Natural killer cell (primary cell): ENCODE measurements around the gene FBXO38. TPM values are rescaled to one million over a fixed set of nuclear protein-coding genes. Genes with fewer than 3 reads are reported as not detected.

ENCODE experiments used
- ATAC-seq, 3 donors: fragments of 150-1000 bp in 2 of 3; fragments of 200-7000 bp in 1 of 3; cut with Tn5 transposase; 1 replicate in 1 of 3; 2 replicates in 2 of 3; pipeline ENCODE4 v1.10.0; 2021; ENCODE audit warnings: mild to moderate bottlenecking in 2 of 3, moderate library complexity in 2 of 3
- DNase-seq, 2 donors: peaks; one replicate each; pipeline versions ENCODE4 v3.0.0 to v3.0.0-alpha.2; 2013 to 2021; ENCODE audit warnings: mixed read lengths in 1 of 2
- H3K27ac ChIP-seq: one replicate; pipeline ENCODE4 v1.5.1; 2013; ENCODE audit warnings: mild to moderate bottlenecking, low read length
- H3K27me3 ChIP-seq: one replicate; pipeline ENCODE4 v1.6.1; 2013; ENCODE audit warnings: low read length; ENCODE audit not compliant: control insufficient read depth, insufficient read depth
- H3K36me3 ChIP-seq: one replicate; pipeline ENCODE4 v1.6.1; 2013; ENCODE audit warnings: low read length; ENCODE audit not compliant: control insufficient read depth, insufficient read depth
- H3K4me1 ChIP-seq: one replicate; pipeline ENCODE4 v1.6.1; 2013; ENCODE audit warnings: low read length; ENCODE audit not compliant: control insufficient read depth, insufficient read depth
- H3K4me3 ChIP-seq: one replicate; pipeline ENCODE4 v1.5.1; 2013; ENCODE audit warnings: low read length
- H3K9me3 ChIP-seq: one replicate; pipeline ENCODE4 v1.6.1; 2013; ENCODE audit warnings: low read length; ENCODE audit not compliant: control insufficient read depth, insufficient read depth
- H3K27ac Mint-ChIP-seq, 2 donors: one replicate each; pipeline ENCODE4 v1.8.0; 2022; ENCODE audit warnings: mild to moderate bottlenecking in 2 of 2, mixed read lengths in 2 of 2, moderate library complexity in 1 of 2
- H3K27me3 Mint-ChIP-seq, 2 donors: one replicate each; pipeline ENCODE4 v1.8.0; 2022; ENCODE audit warnings: low read depth in 2 of 2, mixed read lengths in 2 of 2
- H3K36me3 Mint-ChIP-seq: one replicate; pipeline ENCODE4 v1.8.0; 2022; ENCODE audit warnings: mixed read lengths
- H3K4me1 Mint-ChIP-seq, 2 donors: one replicate each; pipeline ENCODE4 v1.8.0; 2022; ENCODE audit warnings: mixed read lengths in 2 of 2
- H3K4me3 Mint-ChIP-seq: one replicate; pipeline ENCODE4 v1.8.0; 2022; ENCODE audit warnings: mild to moderate bottlenecking, moderate library complexity, mixed read lengths
- H3K9me3 Mint-ChIP-seq, 2 donors: one replicate each; pipeline ENCODE4 v1.8.0; 2022; ENCODE audit warnings: mixed read lengths in 2 of 2
- WGBS: methylation state at CpG from one replicate; pipeline ENCODE4 v1.1.7; 2013; ENCODE audit warnings: missing lambda C conversion rate; ENCODE audit not compliant: insufficient coverage; 5-methylcytosine and 5-hydroxymethylcytosine counted together
- intact Hi-C: fragments of 100-400 bp; cut with micrococcal nuclease; formaldehyde crosslinking; loops from one replicate; pipeline ENCODE4 v1.14.2; 2022
- total RNA-seq, 4 donors: library from RNA; stranded (reverse); fragments of 120-200 nt in 1 of 4; gene quantifications; one replicate each; pipeline versions ENCODE4 v1.2.3 to v1.2.4, GENCODE V29; 2013 to 2022
- TF ChIP-seq, protein P1 (sequence below): fragments of 200-600 bp; IDR thresholded peaks from one replicate; pipeline ENCODE4 v1.8.0; 2022; ENCODE audit warnings: antibody characterized with exemption

FBXO38 gene
- total RNA-seq, 3 donors from 2014 or later (not counting 1 experiment from before 2014, with no cell fraction given), result 55.2 to 76.6 (median 65.1) TPM

DNA sequence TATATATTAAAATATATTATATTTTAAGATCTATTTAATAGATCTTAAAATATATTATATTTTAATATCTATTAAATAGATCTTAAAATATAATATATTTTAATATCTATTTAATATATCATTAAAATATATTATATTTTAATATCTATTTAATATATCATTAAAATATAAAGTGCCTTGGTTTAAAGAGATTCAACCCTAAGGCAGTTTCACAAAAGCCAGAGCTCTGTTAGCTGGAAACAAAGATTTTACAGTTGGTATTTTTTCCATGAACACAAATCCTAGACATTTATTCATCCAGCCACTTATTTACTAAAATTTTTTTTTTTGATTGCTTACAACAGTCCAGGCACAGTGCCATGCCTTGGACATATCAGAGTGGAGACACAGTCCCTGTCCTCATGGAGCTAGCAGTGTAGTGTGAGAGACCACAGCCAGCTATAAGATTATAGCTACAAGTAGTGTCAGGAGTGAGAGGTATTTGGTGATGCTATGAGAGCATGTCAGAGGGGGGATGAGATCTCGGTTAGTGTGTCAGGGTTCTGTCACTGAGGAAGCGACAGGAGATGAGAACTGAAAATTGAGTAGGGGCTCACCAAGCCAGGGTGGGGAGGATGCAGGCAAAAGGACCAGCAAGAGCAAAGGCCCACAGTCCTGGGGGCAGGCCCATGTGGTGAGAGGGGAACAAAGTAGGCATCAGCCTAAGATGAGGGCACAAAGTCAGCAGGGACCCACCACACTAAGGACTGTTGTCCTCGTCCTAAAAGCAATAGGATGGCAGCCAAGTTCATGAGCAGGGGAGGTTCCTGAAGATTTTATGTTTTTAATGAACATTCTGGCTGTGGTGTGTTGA lies 74.5 kb downstream of the FBXO38 start:
- H3K27me3 ChIP-seq, result peaks cover 3% of the 10 kb centered on the region
- Mint-ChIP-seq H3K27me3 (peaks cover 21 to 50% of the 10 kb centered on the region in 2 donors), H3K27ac (no peak overlapping the region), H3K9me3 (no peaks in the 10 kb centered on the region), H3K36me3 (no peaks in the 10 kb centered on the region), H3K4me1 (no peaks in the 10 kb centered on the region), H3K4me3 (no peak overlapping the region)
- H3K27ac ChIP-seq, result no peak overlapping the region
- H3K4me1 ChIP-seq, result no peaks in the 10 kb centered on the region
- intact Hi-C loops, result no loop called here
- ATAC-seq (no peak), DNase-seq (no peak)
- WGBS, result 88% methylated on average over 3 of the region's 3 CpGs
- H3K4me3 ChIP-seq, result no peak overlapping the region
- TF ChIP-seq, protein P1, sequence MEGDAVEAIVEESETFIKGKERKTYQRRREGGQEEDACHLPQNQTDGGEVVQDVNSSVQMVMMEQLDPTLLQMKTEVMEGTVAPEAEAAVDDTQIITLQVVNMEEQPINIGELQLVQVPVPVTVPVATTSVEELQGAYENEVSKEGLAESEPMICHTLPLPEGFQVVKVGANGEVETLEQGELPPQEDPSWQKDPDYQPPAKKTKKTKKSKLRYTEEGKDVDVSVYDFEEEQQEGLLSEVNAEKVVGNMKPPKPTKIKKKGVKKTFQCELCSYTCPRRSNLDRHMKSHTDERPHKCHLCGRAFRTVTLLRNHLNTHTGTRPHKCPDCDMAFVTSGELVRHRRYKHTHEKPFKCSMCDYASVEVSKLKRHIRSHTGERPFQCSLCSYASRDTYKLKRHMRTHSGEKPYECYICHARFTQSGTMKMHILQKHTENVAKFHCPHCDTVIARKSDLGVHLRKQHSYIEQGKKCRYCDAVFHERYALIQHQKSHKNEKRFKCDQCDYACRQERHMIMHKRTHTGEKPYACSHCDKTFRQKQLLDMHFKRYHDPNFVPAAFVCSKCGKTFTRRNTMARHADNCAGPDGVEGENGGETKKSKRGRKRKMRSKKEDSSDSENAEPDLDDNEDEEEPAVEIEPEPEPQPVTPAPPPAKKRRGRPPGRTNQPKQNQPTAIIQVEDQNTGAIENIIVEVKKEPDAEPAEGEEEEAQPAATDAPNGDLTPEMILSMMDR, result no peak
- no peaks in the 10 kb centered on the region for H3K9me3 ChIP-seq
- no peaks in the 10 kb centered on the region for H3K36me3 ChIP-seq

DNA sequence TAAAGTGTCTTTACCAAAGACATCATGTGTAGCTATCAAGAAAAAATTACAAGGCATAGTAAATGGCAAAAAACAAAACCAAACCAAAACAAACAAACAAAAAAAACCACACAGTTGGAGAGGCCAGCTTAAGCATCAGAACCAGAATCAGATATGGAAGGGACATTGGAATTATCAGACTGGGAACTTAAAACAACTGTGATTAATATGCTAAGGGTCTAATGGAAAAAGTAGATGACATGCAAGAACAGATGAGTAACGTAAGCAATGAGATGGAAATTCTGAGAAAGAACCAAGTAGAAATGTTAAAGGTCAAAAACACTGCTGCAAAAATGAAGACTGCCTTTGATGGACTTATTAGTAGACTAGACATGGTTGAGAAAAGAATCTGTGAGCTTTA lies 75.9 kb downstream of the FBXO38 start:
- TF ChIP-seq, protein P1, result no peak
- ATAC-seq (no peak), DNase-seq (no peak)
- intact Hi-C loops, result no loop called here
- Histone ChIP-seq H3K4me3 (no peak overlapping the region), H3K36me3 (no peaks in the 10 kb centered on the region), H3K27me3 (peaks cover 3% of the 10 kb centered on the region), H3K4me1 (no peaks in the 10 kb centered on the region), H3K9me3 (no peaks in the 10 kb centered on the region), H3K27ac (no peak overlapping the region)
- no peaks in the 10 kb centered on the region for H3K36me3 Mint-ChIP-seq
- peaks cover 17 to 64% of the 10 kb centered on the region in 2 donors for H3K27me3 Mint-ChIP-seq
- no peaks in the 10 kb centered on the region for H3K9me3 Mint-ChIP-seq
- 62% methylated on average over 1 of the region's 1 CpG for WGBS
- H3K27ac Mint-ChIP-seq, result no peak overlapping the region
- H3K4me3 Mint-ChIP-seq, result no peak overlapping the region
- no peaks in the 10 kb centered on the region for H3K4me1 Mint-ChIP-seq

DNA sequence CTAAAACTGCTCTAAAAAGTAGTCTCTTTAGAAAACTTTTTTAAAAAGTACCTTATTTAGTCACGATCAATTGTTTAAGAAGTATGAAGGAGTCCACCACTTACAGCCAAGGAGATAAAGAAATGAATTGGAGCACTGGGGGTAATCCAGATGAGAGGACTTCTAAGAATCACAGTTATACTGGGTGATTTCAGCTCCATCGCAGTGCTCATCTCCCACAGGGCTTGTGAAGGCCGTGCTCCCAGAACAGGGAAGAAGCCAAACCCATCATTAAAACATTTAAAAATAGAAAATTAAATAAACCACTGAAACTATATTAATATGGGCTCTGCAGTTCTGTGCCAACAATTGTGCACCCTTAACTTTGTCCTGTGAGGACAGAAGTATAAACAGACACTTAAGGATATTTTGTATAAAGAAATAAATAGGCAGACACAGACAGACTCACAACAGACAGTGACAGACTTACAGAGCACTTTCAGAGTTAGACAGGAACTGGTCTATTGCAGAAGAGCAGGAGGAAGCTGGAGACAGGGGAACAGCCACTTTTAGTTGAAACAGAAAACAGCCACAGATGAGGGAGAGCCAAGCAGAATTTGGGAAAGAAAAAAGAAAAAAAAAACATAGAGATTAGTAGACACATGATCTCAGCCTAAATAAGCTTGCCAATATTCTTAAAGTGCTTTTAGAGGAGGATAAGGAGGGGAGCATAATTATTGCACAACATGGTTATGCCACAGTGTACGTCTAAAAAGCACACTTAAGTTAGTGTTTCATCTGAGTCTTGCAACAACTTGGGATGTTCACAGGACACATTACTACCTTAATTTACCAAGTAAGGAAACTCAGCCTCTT lies 81.8 kb downstream of the FBXO38 start:
- Mint-ChIP-seq H3K9me3 (no peaks in the 10 kb centered on the region), H3K27ac (no peak overlapping the region), H3K27me3 (peaks cover 0 to 42% of the 10 kb centered on the region in 2 donors), H3K4me3 (no peak overlapping the region), H3K36me3 (no peaks in the 10 kb centered on the region), H3K4me1 (no peaks in the 10 kb centered on the region)
- Histone ChIP-seq H3K27me3 (no peaks in the 10 kb centered on the region), H3K27ac (no peak overlapping the region), H3K36me3 (no peaks in the 10 kb centered on the region), H3K9me3 (no peaks in the 10 kb centered on the region), H3K4me3 (no peak overlapping the region), H3K4me1 (no peaks in the 10 kb centered on the region)
- ATAC-seq, result no peak
- TF ChIP-seq, protein P1, result no peak
- 97% methylated on average over 3 of the region's 4 CpGs for WGBS
- DNase-seq, result no peak
- intact Hi-C loops, result no loop called here
